Occipital lobe (tissue), 2 donors: Measurements from ENCODE around the gene SLC22A1. TPM values are rescaled to one million over a fixed set of nuclear protein-coding genes. Genes with fewer than 3 reads are reported as not detected.
"Not testable (repeated sequence)": the region's sequence is repeated elsewhere in the genome, so short reads cannot be mapped to it uniquely, and the experiment has no call there.

ENCODE experiments used
- DNase-seq: peaks from one replicate; lab custom pipeline; 2025; lab: John Stamatoyannopoulos, UW
- total RNA-seq: library from RNA; depleted of rRNA; stranded (reverse); fragments of >200 nt; gene quantifications from one replicate; pipeline ENCODE4 v1.2.3, GENCODE V29; 2014

The SLC22A1 gene
- total RNA-seq, 1 donor from 2014 or later = 1.9 TPM

GRCh38 chr6:160093061-160093460 lies 28.6 kb upstream of the SLC22A1 start:
- DNase-seq = no peak

DNA sequence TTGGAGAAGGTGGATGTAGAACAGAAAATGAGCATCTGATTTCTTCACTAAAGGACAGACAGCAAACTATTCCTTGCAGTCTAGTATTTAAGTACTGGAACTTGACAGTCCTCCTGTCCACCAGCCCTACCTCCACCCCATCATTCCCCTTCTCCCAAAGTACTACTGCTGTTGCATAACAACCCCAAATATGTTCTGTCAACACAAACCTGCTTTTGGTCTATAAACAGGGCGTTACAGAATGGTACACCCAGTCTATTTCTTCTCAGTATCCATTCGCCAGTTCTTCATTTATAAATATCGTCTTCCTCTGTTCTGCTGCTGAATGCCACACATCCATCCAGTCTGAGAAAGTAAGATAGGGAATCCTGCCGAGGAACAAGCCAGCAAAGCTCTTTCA lies 27.7 kb upstream of the SLC22A1 start:
- no peak for DNase-seq

DNA sequence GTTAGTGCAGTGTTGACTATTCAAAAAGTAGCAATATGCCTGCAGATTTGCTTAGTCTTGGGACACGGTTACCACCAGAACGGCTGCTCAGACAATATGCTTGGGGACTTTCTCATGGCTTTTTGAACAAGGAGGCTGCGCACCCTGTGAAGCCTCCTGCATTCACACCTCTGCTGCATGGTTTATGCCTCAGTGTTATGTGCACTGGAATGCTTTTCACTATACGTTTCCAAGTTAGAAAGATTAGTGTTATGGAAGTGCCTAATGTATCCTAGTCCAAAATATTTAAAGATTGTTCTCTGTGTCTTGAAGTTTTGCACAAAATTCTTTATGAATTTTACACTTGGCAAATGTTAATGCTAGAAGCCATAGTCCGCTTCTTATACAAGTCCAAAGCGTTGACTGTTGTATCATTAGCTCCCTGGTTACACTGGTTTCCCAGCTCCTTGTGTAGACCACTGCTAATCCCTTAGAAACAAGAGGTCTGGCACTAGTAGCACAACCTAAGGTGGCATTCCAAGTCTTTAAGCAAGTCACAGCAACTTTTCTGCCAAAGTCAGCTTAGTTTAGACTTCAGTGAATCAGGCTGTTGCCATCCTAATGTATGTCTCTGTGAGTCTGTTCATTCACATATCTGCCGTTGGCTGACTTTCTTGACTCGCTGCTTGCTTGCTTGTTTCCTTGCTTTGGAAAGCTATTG lies 26.3 kb upstream of the SLC22A1 start:
- no peak for DNase-seq

GRCh38 chr6:160101277-160102205 lies 20.1 kb upstream of the SLC22A1 start:
- DNase-seq = no peak

DNA sequence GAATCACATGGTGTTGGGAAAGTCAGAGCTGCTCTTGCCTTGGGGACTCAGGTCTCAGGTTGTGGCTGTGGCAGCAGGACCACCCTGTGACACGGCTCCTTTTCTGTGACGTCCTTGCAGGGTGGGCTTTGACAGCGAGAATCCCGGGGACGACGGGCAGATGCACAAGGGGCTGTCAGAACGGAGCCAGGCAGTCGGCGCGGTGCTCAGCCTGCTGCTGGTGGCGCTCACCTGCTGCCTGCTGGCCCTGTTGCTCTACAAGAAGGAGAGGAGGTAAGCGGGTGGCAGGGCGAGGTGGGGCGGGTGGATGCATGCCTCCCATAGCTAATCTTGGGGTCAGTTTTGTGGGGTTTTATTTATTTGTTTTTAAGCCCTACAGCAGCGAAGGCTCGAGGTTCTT lies 19.2 kb upstream of the SLC22A1 start:
- DNase-seq = no peak

DNA sequence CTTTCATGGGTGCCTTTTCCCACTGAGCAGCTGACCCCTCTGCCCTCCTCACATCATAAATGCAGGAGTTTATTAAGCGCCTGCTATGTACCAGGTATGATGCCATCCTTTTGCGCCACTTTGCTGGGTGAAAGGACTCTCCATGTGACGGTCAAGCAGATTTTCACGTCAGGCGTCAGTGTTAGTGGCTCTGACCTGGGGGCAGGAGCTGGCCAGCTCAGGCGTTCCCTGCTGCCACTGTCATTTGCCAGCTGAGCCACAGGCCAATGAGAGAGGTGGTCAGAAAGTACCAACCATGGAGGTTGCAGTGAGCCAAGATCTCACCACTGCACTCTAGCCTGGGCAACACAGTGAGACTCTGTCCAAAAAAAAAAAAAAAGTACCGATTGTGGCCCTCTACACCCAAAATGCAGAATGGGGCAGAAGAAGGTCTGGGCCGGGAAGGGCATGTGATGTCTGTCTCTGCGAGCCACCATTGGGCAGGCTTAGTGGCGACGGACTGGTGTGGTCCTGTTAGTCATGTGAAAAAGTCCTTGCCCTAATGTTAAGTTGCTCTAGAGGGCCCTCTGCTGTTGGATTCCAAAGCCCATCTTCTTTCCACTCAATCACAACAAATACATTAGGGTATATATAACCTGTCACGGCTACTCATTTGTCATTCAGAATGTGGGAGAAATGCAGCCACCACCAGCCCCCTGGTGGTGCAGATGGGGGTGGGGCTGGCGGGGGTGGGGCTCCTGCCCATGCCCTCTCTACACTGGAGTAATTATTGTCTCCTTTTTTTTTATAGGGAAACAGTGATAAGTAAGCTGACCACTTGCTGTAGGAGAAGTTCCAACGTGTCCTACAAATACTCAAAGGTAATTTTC lies 18.4 kb upstream of the SLC22A1 start:
- no peak for DNase-seq

- no peak for DNase-seq
Measured at GRCh38 chr6:160103825-160104100, 17.9 kb upstream of the SLC22A1 start.

DNA sequence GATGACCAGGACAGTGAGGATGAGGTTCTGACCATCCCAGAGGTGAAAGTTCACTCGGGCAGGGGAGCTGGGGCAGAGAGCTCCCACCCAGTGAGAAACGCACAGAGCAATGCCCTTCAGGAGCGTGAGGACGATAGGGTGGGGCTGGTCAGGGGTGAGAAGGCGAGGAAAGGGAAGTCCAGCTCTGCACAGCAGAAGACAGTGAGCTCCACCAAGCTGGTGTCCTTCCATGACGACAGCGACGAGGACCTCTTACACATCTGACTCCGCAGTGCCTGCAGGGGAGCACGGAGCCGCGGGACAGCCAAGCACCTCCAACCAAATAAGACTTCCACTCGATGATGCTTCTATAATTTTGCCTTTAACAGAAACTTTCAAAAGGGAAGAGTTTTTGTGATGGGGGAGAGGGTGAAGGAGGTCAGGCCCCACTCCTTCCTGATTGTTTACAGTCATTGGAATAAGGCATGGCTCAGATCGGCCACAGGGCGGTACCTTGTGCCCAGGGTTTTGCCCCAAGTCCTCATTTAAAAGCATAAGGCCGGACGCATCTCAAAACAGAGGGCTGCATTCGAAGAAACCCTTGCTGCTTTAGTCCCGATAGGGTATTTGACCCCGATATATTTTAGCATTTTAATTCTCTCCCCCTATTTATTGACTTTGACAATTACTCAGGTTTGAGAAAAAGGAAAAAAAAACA lies 16.6 kb upstream of the SLC22A1 start:
- DNase-seq = no peak

DNA sequence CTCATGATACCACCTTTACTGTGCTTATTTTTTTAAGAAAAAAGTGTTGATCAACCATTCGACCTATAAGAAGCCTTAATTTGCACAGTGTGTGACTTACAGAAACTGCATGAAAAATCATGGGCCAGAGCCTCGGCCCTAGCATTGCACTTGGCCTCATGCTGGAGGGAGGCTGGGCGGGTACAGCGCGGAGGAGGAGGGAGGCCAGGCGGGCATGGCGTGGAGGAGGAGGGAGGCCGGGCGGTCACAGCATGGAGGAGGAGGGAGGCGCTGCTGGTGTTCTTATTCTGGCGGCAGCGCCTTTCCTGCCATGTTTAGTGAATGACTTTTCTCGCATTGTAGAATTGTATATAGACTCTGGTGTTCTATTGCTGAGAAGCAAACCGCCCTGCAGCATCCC lies 15.6 kb upstream of the SLC22A1 start:
- DNase-seq = no peak

DNA sequence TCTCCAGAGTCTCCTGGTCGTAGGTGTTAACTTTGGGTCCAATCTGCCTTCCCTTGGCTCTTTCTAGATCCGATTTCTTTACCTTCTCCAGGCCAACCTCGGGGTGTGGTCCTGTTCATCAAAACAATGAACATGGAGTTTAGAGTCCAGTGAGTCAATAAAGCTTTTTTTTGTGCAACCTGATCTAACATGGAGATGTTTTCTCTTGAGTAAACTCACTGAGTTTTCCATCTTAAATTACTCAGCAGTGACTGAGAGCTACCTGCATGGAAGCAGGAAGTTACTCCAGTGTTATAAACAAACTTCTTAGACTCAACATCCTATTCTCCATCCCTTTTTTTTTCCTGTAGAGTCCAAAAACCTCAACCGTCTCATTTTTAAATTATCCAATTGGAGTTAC lies 14.9 kb upstream of the SLC22A1 start:
- DNase-seq = no peak

DNA sequence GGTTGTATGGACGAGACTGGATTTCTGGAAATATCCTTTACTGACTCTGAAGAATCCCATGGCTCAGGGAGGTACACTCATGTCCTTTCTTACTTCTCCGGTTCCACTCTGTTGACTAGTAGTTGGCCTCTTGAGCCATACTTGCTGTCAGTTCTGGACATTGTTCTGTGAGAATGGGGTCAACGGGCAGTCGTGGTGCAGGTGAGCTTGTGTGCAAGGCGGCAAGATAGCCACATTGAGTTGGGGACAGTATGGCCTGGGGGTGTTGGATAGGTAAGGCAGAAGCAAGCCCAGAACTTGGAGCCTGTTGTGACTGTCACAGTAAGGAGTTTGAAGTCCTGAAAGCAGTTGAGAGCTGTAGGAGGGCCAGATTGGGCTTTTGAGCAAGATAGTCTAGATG lies 13.5 kb upstream of the SLC22A1 start:
- DNase-seq = no peak

DNA sequence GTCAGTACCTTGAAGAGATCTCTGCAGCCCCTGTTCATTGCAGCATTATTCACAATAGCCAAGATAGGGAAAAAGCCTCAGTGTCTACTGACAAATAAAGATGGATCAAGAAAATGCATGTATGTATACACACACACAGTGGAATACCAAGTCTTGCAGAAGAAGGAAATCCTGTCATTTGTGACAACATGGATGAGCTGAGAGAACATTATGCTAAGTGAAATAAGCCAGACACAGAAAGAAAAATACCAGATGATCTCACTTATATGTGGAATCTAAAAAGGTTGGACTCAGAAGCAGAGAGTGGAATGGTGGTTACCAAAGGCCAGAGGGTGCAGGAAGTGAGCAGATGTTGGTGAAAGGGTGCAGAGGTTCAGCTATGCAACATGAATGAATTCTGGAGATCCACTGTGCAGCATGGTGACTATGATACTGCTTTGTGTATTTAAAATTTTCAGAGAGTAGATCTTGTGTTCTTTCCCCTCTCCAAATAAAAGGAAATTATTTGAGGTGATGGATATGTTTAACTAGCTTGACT lies 11.0 kb upstream of the SLC22A1 start:
- DNase-seq = no peak

GRCh38 chr6:160111806-160112205 lies 9.8 kb upstream of the SLC22A1 start:
- no peak for DNase-seq

GRCh38 chr6:160112628-160113299 lies 8.9 kb upstream of the SLC22A1 start:
- no peak for DNase-seq

DNA sequence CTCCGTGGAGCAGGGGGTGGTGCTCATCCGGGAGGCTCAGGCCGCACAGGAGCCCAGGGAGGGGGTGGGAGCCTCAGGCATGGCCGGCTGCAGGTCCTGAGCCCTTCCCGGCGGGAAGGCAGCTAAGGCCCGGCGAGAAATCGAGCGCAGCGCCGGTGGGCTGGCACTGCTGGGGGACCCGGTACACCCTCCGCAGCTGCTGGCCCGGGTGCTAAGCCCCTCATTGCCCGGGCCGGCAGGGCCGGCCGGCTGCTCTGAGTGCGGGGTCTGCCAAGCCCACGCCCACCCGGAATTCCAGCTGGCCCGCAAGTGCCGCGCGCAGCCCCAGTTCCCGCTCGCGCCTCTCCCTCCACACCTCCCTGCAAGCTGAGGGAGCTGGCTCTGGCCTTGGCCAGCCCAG lies 7.1 kb upstream of the SLC22A1 start:
- DNase-seq = not testable (repeated sequence)

DNA sequence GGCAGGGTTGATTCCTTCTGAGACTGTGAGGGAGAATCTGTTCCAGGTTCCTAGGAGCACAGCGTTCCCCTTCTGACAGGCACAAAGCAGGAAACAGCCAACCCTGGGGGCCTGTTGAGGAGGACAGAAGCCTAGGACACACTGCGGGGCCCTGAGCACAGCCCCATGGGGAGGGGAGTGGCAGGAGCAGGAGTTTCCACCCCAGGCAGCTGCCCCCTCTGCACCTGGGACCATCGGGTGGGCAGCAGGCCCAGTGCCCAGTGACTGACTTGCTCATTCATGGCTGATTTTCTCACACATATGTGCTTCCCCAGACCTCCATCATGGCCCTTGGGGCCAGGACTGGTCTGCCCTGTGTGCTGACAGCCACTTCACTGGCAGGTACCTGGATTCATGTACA lies 6.2 kb upstream of the SLC22A1 start:
- no peak for DNase-seq

DNA sequence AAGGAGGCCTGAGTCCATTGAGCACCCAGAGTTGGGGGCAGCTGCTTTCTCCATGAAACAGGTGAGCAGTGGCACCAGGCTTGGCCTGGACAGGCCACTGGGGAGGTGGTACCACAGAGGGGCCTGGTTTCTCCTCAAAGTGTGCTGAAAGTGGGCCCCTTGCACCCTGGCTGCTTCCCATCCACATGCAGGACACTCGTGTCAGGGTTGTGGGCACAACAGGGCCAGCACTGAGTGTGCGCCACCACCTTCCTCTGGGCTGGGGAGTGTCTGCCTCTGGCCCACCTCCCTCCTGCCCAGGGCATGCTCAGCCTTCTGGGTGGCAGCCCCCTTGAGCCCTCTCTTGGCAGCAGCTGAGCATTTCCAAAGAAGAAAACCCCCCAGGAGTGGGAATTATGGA lies 5.2 kb upstream of the SLC22A1 start:
- DNase-seq = no peak

- no peak for DNase-seq
Measured at GRCh38 chr6:160117137-160117536, 4.5 kb upstream of the SLC22A1 start.

GRCh38 chr6:160118620-160119229 lies 2.9 kb upstream of the SLC22A1 start:
- DNase-seq = no peak

GRCh38 chr6:160120087-160120486 lies 1.5 kb upstream of the SLC22A1 start:
- no peak for DNase-seq
